Mucosa of stomach (tissue), 1 donor: ENCODE measurements around the gene DISP3.

Experiments
- H3K27me3 ChIP-seq: one replicate; pipeline ENCODE4 v1.7.0; 2013; ENCODE audit warnings: mild to moderate bottlenecking, low read length; ENCODE audit not compliant: control insufficient read depth, insufficient read depth
- H3K36me3 ChIP-seq: one replicate; pipeline ENCODE4 v1.7.0; 2013; ENCODE audit warnings: low read length; ENCODE audit not compliant: control insufficient read depth, insufficient read depth
- H3K4me1 ChIP-seq: one replicate; pipeline ENCODE4 v1.7.0; 2013; ENCODE audit warnings: mild to moderate bottlenecking, low read length; ENCODE audit not compliant: control insufficient read depth, insufficient read depth
- H3K4me3 ChIP-seq: one replicate; pipeline ENCODE4 v1.7.0; 2013; ENCODE audit warnings: low read length
- H3K9ac ChIP-seq: one replicate; pipeline ENCODE4 v1.7.0; 2013; ENCODE audit warnings: mild to moderate bottlenecking, low read length, moderate library complexity
- H3K9me3 ChIP-seq: one replicate; pipeline ENCODE4 v1.7.0; 2013; ENCODE audit warnings: mild to moderate bottlenecking, low read length, moderate library complexity; ENCODE audit not compliant: control insufficient read depth
- donor health status: Pancreatic carcinoma.

DISP3 gene

DNA sequence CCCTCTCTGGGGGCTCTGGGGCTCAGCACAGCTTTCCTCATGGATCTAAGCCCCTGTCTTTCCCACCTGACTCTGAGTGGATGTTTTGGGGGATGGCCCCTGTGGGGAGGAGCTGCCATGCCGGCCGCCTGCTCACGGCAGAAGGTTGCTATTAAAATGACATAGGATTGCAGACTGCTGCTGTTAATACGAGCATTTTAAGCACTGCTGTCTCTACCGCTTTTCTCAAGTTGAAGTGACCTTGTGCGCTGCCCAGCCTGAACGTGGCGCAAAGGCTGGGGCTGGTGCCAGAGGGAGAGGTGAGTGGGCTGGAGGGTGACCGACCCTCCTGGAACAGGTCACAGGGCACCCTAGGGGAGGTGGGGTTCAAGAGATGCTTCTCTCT lies 58.4 kb downstream of the DISP3 start:
- Histone ChIP-seq H3K27me3 (no peaks in the 10 kb centered on the region), H3K36me3 (no peaks in the 10 kb centered on the region), H3K9ac (no peak overlapping the region), H3K4me1 (no peaks in the 10 kb centered on the region), H3K9me3 (no peaks in the 10 kb centered on the region), H3K4me3 (no peak overlapping the region)

DNA sequence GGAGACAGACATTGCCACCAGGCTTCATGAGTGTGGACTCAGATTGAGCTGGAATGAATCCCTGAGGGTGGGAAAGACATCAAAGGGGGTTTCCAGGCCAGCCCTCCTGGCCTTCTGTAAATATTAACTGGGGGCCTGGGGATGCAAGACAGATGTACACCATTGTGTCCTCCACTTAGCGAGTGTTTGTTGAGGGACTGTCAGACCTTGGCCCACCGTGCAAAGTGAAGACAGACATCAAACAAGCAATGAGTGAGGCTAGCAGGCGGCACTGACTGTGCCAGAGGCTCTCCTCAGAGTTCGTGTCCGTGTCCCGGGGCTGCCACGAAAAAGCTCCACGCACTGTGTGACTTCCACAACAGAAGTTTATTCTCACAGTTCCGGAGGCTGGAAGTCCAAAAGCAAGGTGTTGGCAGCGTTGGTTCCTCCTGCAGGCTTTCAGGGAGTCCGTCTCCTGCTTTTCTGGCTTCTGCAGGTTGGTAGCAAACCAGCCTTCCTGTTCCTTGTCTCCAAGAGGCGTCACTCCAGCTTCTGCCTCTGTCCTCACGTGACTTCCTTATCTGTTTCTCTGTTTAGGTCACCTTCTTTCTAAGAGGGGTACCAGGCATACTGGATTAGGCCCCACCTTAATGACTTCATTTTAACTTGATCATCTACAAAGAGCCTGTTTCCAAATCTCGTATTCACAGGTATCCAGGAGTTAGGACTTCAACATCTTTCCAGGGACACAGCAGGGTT lies 59.1 kb downstream of the DISP3 start:
- H3K4me1 ChIP-seq, result no peaks in the 10 kb centered on the region
- no peak overlapping the region for H3K4me3 ChIP-seq
- no peaks in the 10 kb centered on the region for H3K36me3 ChIP-seq
- no peaks in the 10 kb centered on the region for H3K27me3 ChIP-seq
- no peaks in the 10 kb centered on the region for H3K9me3 ChIP-seq
- H3K9ac ChIP-seq, result no peak overlapping the region

DNA sequence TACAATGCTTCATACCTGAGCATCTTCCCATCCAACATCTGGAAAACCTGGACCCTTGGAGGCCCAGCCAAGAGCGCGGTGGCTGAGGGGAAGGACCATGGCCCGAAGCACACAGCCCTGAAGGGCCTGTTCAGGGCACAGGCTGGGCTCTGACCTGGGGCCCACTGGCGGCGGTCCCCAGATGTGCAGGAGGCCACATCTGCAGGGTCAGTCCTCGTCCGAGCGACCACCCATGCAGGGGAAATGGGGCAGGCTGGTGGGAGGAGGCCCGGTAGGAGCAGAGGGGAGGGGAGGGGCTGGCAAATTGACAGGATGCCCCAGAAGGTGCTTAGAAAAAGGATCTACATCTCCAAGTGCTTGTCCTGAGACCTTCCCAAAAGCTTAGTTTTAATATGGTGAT lies 59.9 kb downstream of the DISP3 start:
- no peaks in the 10 kb centered on the region for H3K27me3 ChIP-seq
- no peaks in the 10 kb centered on the region for H3K36me3 ChIP-seq
- no peak overlapping the region for H3K9ac ChIP-seq
- H3K9me3 ChIP-seq, result no peaks in the 10 kb centered on the region
- no peaks in the 10 kb centered on the region for H3K4me1 ChIP-seq
- no peak overlapping the region for H3K4me3 ChIP-seq

DNA sequence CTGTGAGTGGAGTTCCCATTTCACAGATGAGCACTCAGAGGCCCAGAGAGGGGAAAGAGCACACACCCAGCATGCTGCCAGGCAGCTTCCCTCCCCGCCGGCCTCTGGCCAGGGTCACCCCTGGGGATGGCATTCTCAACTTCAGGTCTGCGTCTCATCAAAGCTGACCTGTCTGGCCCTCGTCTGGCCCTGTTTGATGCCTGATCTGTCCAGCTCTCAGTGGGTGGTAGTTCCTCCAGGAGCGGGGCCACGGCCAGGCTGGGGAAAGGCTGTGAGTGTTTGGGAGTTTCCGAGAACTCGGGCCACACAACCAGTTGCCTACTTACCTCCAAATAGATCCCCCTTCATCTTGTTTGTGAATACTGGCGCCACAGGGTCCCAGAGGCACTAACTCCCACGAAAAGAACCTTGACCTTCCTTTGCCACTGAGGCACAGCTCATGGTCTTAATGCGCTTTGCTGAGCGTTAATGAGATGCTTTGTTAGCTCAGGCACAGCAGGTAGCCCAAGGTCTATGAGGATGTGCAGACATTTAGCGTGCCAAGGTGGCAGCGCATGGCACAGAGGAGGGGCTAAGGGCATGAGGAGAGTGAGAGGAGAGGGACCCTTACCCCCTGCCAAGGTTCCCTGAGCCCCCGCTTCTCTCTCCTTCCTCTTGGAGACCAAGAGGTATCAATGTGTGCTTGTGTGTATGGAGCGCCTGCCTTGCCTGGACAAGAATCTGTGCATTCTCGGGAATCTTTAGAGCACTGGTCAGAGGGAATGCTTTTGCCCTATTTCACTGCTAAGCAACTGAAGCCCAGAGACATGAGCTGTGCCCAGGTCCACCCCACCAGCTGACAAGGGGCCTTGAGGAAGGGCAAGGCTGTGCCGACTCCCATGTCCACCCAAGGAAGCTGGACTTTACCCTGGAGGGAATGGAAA lies 61.2 kb downstream of the DISP3 start:
- H3K4me3 ChIP-seq, result no peak overlapping the region
- H3K9ac ChIP-seq, result no peak overlapping the region
- no peaks in the 10 kb centered on the region for H3K4me1 ChIP-seq
- H3K36me3 ChIP-seq, result no peaks in the 10 kb centered on the region
- no peaks in the 10 kb centered on the region for H3K27me3 ChIP-seq
- H3K9me3 ChIP-seq, result no peaks in the 10 kb centered on the region

DNA sequence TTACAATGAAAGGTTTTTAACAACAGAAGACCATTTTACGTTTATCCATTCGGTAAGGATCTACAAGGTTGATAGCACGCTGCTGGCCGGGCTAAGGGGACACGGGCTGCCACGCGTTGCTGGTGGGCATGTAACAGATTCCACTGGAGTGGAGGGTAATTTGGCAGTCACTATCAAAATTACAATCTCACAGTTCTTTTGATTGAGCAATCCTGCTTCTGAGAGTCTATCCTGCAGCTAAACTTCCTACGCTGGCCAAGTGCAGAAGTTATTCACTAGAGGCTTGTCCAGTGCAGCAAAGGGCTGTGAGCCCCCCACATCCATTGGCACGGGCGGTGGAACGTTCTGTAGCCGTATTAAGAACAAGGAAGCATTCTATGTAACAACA lies 61.8 kb downstream of the DISP3 start:
- H3K27me3 ChIP-seq, result no peaks in the 10 kb centered on the region
- no peak overlapping the region for H3K4me3 ChIP-seq
- H3K36me3 ChIP-seq, result no peaks in the 10 kb centered on the region

DNA sequence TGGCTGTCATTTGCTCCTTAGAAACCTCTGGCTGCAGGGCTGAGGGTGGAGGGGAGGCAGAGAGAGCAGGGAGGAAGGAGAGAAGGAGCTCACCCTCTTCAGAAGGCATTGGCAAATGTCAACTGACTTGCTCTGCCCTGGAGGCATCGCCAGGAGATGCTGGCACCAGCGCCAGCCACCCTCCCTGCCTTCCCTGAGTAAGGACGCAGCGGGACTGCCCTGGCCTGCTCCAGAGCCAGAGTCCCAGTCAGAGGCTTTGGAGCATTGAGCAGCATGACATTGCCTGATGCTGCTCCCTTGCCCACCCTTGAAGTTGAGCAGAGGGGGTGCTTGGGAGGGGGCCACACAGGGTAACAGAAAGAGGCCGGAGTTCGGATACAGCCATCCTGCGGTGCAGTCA lies 62.3 kb downstream of the DISP3 start:
- H3K36me3 ChIP-seq, result no peaks in the 10 kb centered on the region
- H3K4me3 ChIP-seq, result no peak overlapping the region
- H3K4me1 ChIP-seq, result no peaks in the 10 kb centered on the region
- no peaks in the 10 kb centered on the region for H3K9me3 ChIP-seq
- H3K9ac ChIP-seq, result no peak overlapping the region
- no peaks in the 10 kb centered on the region for H3K27me3 ChIP-seq

More for the DNA sequence above, 61.8 kb downstream of the DISP3 start:
- no peaks in the 10 kb centered on the region for H3K9me3 ChIP-seq
- H3K4me1 ChIP-seq, result no peaks in the 10 kb centered on the region
- H3K9ac ChIP-seq, result no peak overlapping the region

DNA sequence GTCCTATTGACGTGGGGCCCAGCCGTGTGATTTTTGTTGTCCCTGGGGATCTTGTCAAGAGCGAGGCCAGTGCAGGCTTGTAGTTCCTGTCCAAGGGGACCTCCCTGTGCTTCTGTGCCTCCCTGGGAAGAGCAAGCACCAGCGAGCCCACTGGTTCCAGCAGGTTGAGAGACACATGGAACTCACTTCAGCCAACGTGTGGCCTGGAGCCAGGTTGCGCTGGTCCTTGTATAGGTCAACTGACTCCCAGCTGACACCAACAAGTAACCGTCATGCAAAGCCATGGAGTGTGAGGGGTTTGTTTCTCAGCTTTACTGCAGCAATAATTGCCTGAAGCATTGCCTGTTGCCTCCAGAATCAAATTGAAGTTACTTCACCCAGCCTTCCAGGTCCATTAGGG lies 63.0 kb downstream of the DISP3 start:
- Histone ChIP-seq H3K9me3 (no peaks in the 10 kb centered on the region), H3K27me3 (no peaks in the 10 kb centered on the region), H3K4me3 (no peak overlapping the region), H3K4me1 (no peaks in the 10 kb centered on the region), H3K36me3 (no peaks in the 10 kb centered on the region), H3K9ac (no peak overlapping the region)

DNA sequence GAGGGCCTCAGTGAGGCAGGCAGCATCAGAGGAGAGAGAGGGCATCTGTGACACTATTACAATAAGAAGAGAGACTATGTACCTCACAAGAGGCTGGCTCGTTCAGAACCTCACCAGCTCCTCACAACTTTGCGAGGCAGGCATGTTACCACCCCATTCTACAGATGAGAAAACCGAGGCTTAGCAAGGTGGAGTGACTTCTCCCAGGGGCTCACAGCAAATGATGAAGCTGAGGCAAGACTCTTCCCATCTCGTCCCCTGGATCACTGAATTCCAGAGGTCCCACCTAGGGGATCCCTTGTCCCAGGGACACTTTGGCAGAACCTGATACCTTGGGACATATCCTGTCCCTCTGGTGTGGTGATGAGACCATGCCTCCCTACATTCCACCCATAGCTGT lies 64.4 kb downstream of the DISP3 start:
- no peak overlapping the region for H3K4me3 ChIP-seq
- H3K36me3 ChIP-seq, result no peaks in the 10 kb centered on the region
- H3K9ac ChIP-seq, result no peak overlapping the region
- H3K27me3 ChIP-seq, result no peaks in the 10 kb centered on the region
- H3K4me1 ChIP-seq, result no peaks in the 10 kb centered on the region
- H3K9me3 ChIP-seq, result no peaks in the 10 kb centered on the region

DNA sequence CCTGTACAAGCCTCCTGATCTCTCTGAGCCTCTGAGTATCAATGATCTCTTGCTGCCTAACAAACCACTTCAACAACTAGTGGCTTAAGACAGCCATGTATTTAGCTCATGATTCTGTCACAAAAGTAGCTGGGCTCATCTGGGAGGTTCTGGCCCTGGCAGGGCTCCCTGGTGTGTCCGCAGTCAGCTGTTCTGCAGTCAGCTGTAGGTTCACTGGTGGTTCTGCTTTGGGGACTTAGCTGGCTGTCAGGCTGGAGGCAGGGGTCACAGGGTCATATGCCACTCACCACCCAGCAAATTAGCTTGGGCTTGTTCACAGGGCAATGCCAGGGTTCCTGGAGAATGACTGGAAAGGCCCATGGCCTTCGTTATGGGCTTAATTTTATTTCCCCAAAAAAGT lies 64.8 kb downstream of the DISP3 start:
- Histone ChIP-seq H3K4me1 (no peaks in the 10 kb centered on the region), H3K4me3 (no peak overlapping the region), H3K9ac (no peak overlapping the region), H3K36me3 (no peaks in the 10 kb centered on the region), H3K27me3 (no peaks in the 10 kb centered on the region), H3K9me3 (no peaks in the 10 kb centered on the region)

DNA sequence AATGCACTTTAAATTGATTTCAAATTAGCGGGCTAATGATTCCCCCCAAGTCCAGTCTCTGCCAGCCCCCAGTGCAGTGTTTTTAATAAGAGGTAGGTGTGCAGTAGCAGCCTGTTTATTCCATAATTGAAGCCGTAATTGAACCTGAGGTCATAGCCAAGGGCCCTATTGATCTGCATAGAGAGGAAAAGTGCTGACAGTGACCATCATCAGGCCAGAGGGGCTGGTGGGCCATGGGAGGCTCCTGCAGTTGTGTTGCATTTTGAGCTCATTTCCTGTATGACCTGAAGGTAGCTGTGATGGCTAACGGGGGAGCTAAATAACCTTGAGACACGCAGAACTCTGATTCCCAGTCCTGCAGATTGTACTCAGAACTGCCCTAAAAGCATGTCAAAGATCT lies 67.5 kb downstream of the DISP3 start:
- Histone ChIP-seq H3K9ac (no peak overlapping the region), H3K27me3 (no peaks in the 10 kb centered on the region), H3K4me1 (no peaks in the 10 kb centered on the region), H3K36me3 (no peaks in the 10 kb centered on the region), H3K9me3 (no peaks in the 10 kb centered on the region), H3K4me3 (no peak overlapping the region)

DNA sequence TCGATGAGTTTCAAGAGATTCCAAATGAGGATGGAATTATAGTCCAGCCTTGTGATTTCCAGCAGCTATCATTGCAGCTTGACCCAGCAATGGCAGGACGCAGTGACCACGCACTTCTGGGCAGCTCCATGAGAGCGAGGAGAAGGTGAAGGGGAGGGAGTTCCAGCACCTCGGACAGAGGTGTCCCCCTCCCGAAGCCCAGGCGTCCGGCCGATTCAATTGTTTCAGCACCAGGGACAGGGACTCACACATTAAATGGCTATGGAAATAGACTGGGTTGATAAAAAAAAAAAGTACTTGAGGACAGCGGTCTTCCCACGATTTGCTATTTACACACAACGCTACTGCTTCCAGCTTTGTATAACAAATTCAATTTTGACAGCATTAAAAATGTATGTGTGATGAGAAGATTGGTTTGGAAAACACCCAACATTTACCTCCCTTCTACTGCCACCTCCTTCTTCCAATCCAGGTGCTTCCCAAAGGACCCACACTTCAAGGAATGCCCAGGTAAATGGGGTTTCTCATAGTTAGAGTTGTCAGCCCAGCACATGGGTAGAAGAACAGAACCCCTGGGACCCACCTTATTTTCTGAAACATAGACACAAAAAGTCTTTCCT lies 71.8 kb downstream of the DISP3 start:
- H3K36me3 ChIP-seq, result no peaks in the 10 kb centered on the region
- H3K9ac ChIP-seq, result no peak overlapping the region
- peaks cover 6% of the 10 kb centered on the region for H3K27me3 ChIP-seq
- no peaks in the 10 kb centered on the region for H3K4me1 ChIP-seq
- H3K4me3 ChIP-seq, result no peak overlapping the region
- H3K9me3 ChIP-seq, result no peaks in the 10 kb centered on the region

DNA sequence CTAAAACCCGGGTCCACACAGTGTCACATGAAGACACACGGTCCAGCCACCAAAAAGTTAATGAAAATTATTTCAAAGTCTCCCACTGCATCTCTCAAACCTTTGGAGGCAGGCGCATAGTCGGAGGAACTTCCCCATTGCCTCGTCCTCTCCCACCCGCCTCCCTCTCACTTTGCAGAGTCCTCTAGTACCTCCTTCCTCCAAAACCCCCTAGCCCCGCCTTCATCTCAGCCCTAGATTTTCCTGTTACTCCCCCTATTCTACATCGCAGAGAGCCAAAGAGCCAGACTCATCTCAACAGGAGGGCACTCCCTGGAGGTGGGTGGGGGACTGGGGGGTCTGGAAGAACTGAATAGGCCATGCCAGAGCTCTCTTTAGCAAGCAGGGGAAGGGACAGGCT lies 79.3 kb downstream of the DISP3 start:
- Histone ChIP-seq H3K9ac (no peak overlapping the region), H3K4me1 (no peaks in the 10 kb centered on the region), H3K9me3 (no peaks in the 10 kb centered on the region), H3K4me3 (no peak overlapping the region), H3K27me3 (peaks cover 34% of the 10 kb centered on the region), H3K36me3 (no peaks in the 10 kb centered on the region)
